GM12878 (cell line): ENCODE results near the gene OR2B2. TPM values are rescaled to one million over a fixed set of nuclear protein-coding genes. Genes with fewer than 3 reads are reported as not detected.

Source experiments
- ATAC-seq: fragments of 200-7000 bp; cut with Tn5 transposase; 3 replicates; pipeline ENCODE4 v1.9.1; 2020; ENCODE audit warnings: mild to moderate bottlenecking, moderate library complexity
- BruUV-seq: library from RNA; stranded (reverse); fragments of 400-500 nt; replicated peaks from 2 replicates; lab custom pipeline; 2021; lab: Mats Ljungman, UMichigan
- CTCF ChIA-PET: fragments of 300-600 bp; sonication (Branson Sonifier 250); formaldehyde crosslinking; extraction: SDS; loops from one replicate; lab custom pipeline; 2021; ENCODE audit warnings: inconsistent platforms; lab: Yijun Ruan, JAX
- POLR2A ChIA-PET: fragments of 350-600 bp; formaldehyde crosslinking; extraction: SDS; loops from one replicate; lab custom pipeline; 2021; ENCODE audit warnings: inconsistent platforms; lab: Charles Lee
- RAD21 ChIA-PET: fragments of 300-600 bp; sonication (Branson Sonifier 250); formaldehyde crosslinking; loops from one replicate; lab custom pipeline; 2023; ENCODE audit warnings: antibody characterized with exemption; ENCODE audit not compliant: unreplicated experiment; lab: Charles Lee
- SMC1A ChIA-PET: fragments of 300-600 bp; sonication (Branson Sonifier 250); formaldehyde crosslinking; loops from one replicate; lab custom pipeline; 2023; ENCODE audit not compliant: unreplicated experiment, uncharacterized antibody; lab: Charles Lee
- DNase-seq: peaks from one replicate; pipeline ENCODE4 v3.0.0-alpha.2; 2011; ENCODE audit warnings: low read depth, low spot score
- FAIRE-seq: peaks from 3 replicates; lab custom pipeline; 2011; peaks lifted over from hg19 to GRCh38; lab: Jason Lieb, UNC
- H2AFZ ChIP-seq: 2 replicates; pipeline ENCODE4 v1.6.0; 2011; ENCODE audit warnings: low read depth, low read length, control low read depth; ENCODE audit not compliant: control insufficient read depth
- H3K27ac ChIP-seq: 2 replicates; pipeline ENCODE4 v1.5.1; 2011; ENCODE audit warnings: control low read depth; ENCODE audit not compliant: control insufficient read depth, insufficient read depth
- H3K27me3 ChIP-seq, 2 experiments: replicated peaks in 1 of 2; 2 replicates each; pipeline versions ENCODE4 v1.6.0 to v1.6.1; 2011; ENCODE audit warnings: low read length in 1 of 2; ENCODE audit not compliant: control insufficient read depth in 2 of 2, insufficient read depth in 2 of 2
- H3K36me3 ChIP-seq, 2 experiments: 2 replicates each; pipeline ENCODE4 v1.5.1; 2011; ENCODE audit warnings: low read length in 1 of 2; ENCODE audit not compliant: control insufficient read depth in 2 of 2, insufficient read depth in 2 of 2
- H3K4me1 ChIP-seq: 2 replicates; pipeline ENCODE4 v1.6.1; 2011; ENCODE audit warnings: mild to moderate bottlenecking, low read length, moderate library complexity, mixed read lengths; ENCODE audit not compliant: control insufficient read depth, insufficient read depth
- H3K4me2 ChIP-seq: 2 replicates; pipeline ENCODE4 v1.6.0; 2011; ENCODE audit warnings: control low read depth; ENCODE audit not compliant: control insufficient read depth, insufficient read depth
- H3K4me3 ChIP-seq: fragments of 200-600 bp; sonication (generic); 2 replicates; pipeline ENCODE4 v1.5.1; 2016
- H3K79me2 ChIP-seq: 2 replicates; pipeline ENCODE4 v1.6.0; 2011; ENCODE audit warnings: low read length; ENCODE audit not compliant: control insufficient read depth, insufficient read depth
- H3K9ac ChIP-seq: 2 replicates; pipeline ENCODE4 v1.8.0; 2011; ENCODE audit warnings: low read length, control low read depth, mixed read lengths; ENCODE audit not compliant: control insufficient read depth, insufficient read depth
- H3K9me3 ChIP-seq: replicated peaks from 3 replicates; pipeline ENCODE4 v1.5.1; 2011; ENCODE audit warnings: mild to moderate bottlenecking, low read length; ENCODE audit not compliant: control insufficient read depth, insufficient read depth
- H4K20me1 ChIP-seq: 2 replicates; pipeline ENCODE4 v1.6.0; 2011; ENCODE audit not compliant: control insufficient read depth, insufficient read depth
- BRCA1 ChIP-seq: IDR thresholded peaks from 2 replicates; pipeline ENCODE4 v1.6.1; 2011; ENCODE audit warnings: low read depth, low read length, improper control_type of control experiment
- CBFB ChIP-seq: IDR thresholded peaks from 2 replicates; pipeline ENCODE4 v1.6.1; 2016; ENCODE audit warnings: antibody characterized with exemption, low read depth
- IKZF1 ChIP-seq: fragments of 450-650 bp; conservative IDR thresholded peaks from 2 replicates; pipeline ENCODE4 v1.6.1; 2017; ENCODE audit warnings: antibody characterized with exemption, mild to moderate bottlenecking
- IRF3 ChIP-seq: fragments of 450-650 bp; IDR thresholded peaks from 2 replicates; pipeline ENCODE4 v1.6.1; 2014; ENCODE audit warnings: mild to moderate bottlenecking
- JUNB ChIP-seq: IDR thresholded peaks from 2 replicates; pipeline ENCODE4 v1.6.1; 2016; ENCODE audit warnings: antibody characterized with exemption, mild to moderate bottlenecking
- MTA2 ChIP-seq: fragments of 450-650 bp; IDR thresholded peaks from 2 replicates; pipeline ENCODE4 v1.6.1; 2016; ENCODE audit warnings: low read depth, mild to moderate bottlenecking, moderate library complexity
- MTA3 ChIP-seq: IDR thresholded peaks from 2 replicates; pipeline ENCODE4 v1.6.1; 2012; ENCODE audit warnings: low read length, inconsistent platforms, borderline replicate concordance
- USF1 ChIP-seq: IDR thresholded peaks from 2 replicates; pipeline ENCODE4 v1.6.1; 2011; ENCODE audit warnings: borderline replicate concordance, low read depth, mild to moderate bottlenecking, moderate library complexity, mixed read lengths, low read length; ENCODE audit not compliant: insufficient read depth; ENCODE audit errors: extremely low read length
- ZNF687 ChIP-seq: fragments of 450-650 bp; IDR thresholded peaks from 2 replicates; pipeline ENCODE4 v1.6.1; 2017; ENCODE audit warnings: mild to moderate bottlenecking, moderate library complexity
- WGBS: methylation state at CpG from one replicate; pipeline ENCODE4 v1.1.6; 2016; ENCODE audit warnings: low lambda C conversion rate; ENCODE audit not compliant: insufficient replicate concordance, insufficient coverage; ENCODE audit errors: missing lambda C conversion rate; 5-methylcytosine and 5-hydroxymethylcytosine counted together
- in situ Hi-C: fragments of 300-500 bp; cut with MboI; formaldehyde crosslinking; loops from 9 replicates; pipeline ENCODE4 v1.14.3; 2018; ENCODE audit warnings: mixed read lengths
- intact Hi-C: fragments of 100-400 bp; cut with micrococcal nuclease; formaldehyde crosslinking; loops from one replicate; pipeline ENCODE4 v1.14.2; 2022; ENCODE audit not compliant: unreplicated experiment
- polyA plus RNA-seq, 11 experiments: library from polyadenylated mRNA; depleted of rRNA in 4 of 11; unstranded in 6 of 11; stranded (reverse) in 5 of 11; fragments of >200 nt; fragmentation: Nextera tagmentation in 4 of 11; fragmentation: Illumina TruSeq in 1 of 11; extraction: Ambion mirVana in 4 of 11; extraction: Trizol in 1 of 11; gene quantifications; 1 replicate in 1 of 11; 2 replicates in 10 of 11; pipeline versions ENCODE4 v1.2.1 to v1.2.3, GENCODE V29; 2011 to 2016; ENCODE audit warnings: inconsistent platforms in 2 of 11, missing spikeins in 2 of 11, low read depth in 1 of 11
- total RNA-seq, 4 experiments: library from RNA; depleted of rRNA in 3 of 4; stranded (reverse); fragments of >200 nt in 3 of 4; fragmentation: Illumina TruSeq in 1 of 4; extraction: Trizol in 1 of 4; gene quantifications; 2 replicates each; pipeline versions ENCODE4 v1.2.1 to v1.2.3, GENCODE V29; 2013 to 2021

Gene OR2B2
- total and polyA plus RNA-seq, 10 of the 15 experiments (the other 5 are each of a cell fraction or from before 2014, with no cell fraction given): not detected

GRCh38 chr6:27862396-27863066 is 49.7 kb downstream of the OR2B2 start:
- ChIA-PET RAD21 (no interaction called here), SMC1A (interaction anchor here (1.7 kb wide), 2 partner anchors 12 to 33 kb away, joined by 4 read pairs; no protein-coding TSS in a partner anchor), POLR2A (interaction anchor here (0.6 to 5.0 kb wide), 5 partner anchors 10 to 1824 kb away, joined by 3 to 71 read pairs (median 3); a partner anchor contains a TSS), CTCF (interaction anchor here (0.5 to 0.7 kb wide), 2 partner anchors 27 kb away, joined by 3 to 4 read pairs; no protein-coding TSS in a partner anchor)
- Histone ChIP-seq H3K79me2 (no peaks in the 10 kb centered on the region; the same call in none of the 2 replicates), H3K4me1 (peaks cover 34% of the 10 kb centered on the region), H3K27me3 (no peaks in the 10 kb centered on the region), H3K4me2 (peak overlapping the region; percentile 64), H3K27ac (peak overlapping the region; percentile 95), H2AFZ (no peak overlapping the region; the same call in 1 of the 2 replicates), H3K36me3 (no peaks in the 10 kb centered on the region), H3K9ac (peak overlapping the region; percentile 37), H3K9me3 (no peaks in the 10 kb centered on the region), H3K4me3 (0 out of 2 replicates have a peak overlapping the region, but pooled peaks have one; percentile 14), H4K20me1 (no peaks in the 10 kb centered on the region)
- no TSS peak for BruUV-seq
- FAIRE-seq (no peak), DNase-seq (no peak), ATAC-seq (no peak)
- in situ Hi-C loops: no loop called here
- 93% methylated on average over 6 of the region's 6 CpGs for WGBS
- TF ChIP-seq ZNF687 (no peak), JUNB (peak; percentile 21; the same call in 1 of the 2 replicates), MTA3 (no peak), MTA2 (no peak), BRCA1 (no peak), IKZF1 (no peak), USF1 (no peak), CBFB (no peak), IRF3 (no peak)
- intact Hi-C loops: no loop called here
